ENCODE results near the gene IPO4. TPM values are rescaled to one million over a fixed set of nuclear protein-coding genes. Genes with fewer than 3 reads are reported as not detected.
A peak's percentile ranks its signal among the peaks of the same experiment; 100 is the strongest.

Gene IPO4
- total and polyA plus RNA-seq, 2 of the 13 experiments (the other 11 are each of a cell fraction or from before 2014, with no cell fraction given), result 39.0 to 179 TPM

- TF ChIP-seq REST (IDR thresholded peaks at IDR 0.05; ENCODE audit: borderline replicate concordance in 1 of 2, low read depth in 1 of 2, low read length in 2 of 2) (peak in 1 of 2 experiments; percentile 26; a peak in 1 of 4 replicates), ZNF839 (CRISPR knock-in tag; IDR thresholded peaks at IDR 0.05; ENCODE audit: borderline replicate concordance) (peak; percentile 39), NFRKB (IDR thresholded peaks at IDR 0.05) (no peak), ZNF597 (CRISPR knock-in tag; IDR thresholded peaks at IDR 0.05) (no peak; the same call in 1 of the 2 replicates), ZNF207 (IDR thresholded peaks at IDR 0.05; ENCODE audit: borderline replicate concordance) (no peak), FOXM1 (CRISPR knock-in tag; IDR thresholded peaks at IDR 0.05) (peak; percentile 30; the same call in 1 of the 2 replicates), KLF16 (CRISPR knock-in tag; IDR thresholded peaks at IDR 0.05) (peak in 1 of 2 experiments; percentile 93; a peak in 2 of 4 replicates), ZNF256 (CRISPR knock-in tag; conservative IDR thresholded peaks at IDR 0.05) (peak; percentile 43; the same call in 1 of the 2 replicates), TOPORS (CRISPR knock-in tag; IDR thresholded peaks at IDR 0.05) (no peak), NPAS2 (CRISPR knock-in tag; IDR thresholded peaks at IDR 0.05; ENCODE audit: borderline replicate concordance) (no peak), CENPBD1 (CRISPR knock-in tag; IDR thresholded peaks at IDR 0.05; ENCODE audit: borderline replicate concordance, low read depth) (no peak), ZFYVE20 (CRISPR knock-in tag; IDR thresholded peaks at IDR 0.05; ENCODE audit: borderline replicate concordance, low read depth) (no peak), MBD4 (IDR thresholded peaks at IDR 0.05; ENCODE audit: borderline replicate concordance, low read length) (no peak), ZNF770 (CRISPR knock-in tag; IDR thresholded peaks at IDR 0.05) (no peak), ZNF225 (CRISPR knock-in tag; IDR thresholded peaks at IDR 0.05) (peak; percentile 73), ZBTB26 (CRISPR knock-in tag; IDR thresholded peaks at IDR 0.05; ENCODE audit: borderline replicate concordance) (peak; percentile 36; the same call in 1 of the 2 replicates), GABPA (IDR thresholded peaks at IDR 0.05; ENCODE audit: low read depth, low read length) (no peak), GABPA (CRISPR knock-in tag; IDR thresholded peaks at IDR 0.05; ENCODE audit: low read depth) (no peak), CENPT (CRISPR knock-in tag; IDR thresholded peaks at IDR 0.05; ENCODE audit: low read depth) (no peak; the same call in 1 of the 2 replicates), ELF4 (CRISPR knock-in tag; IDR thresholded peaks at IDR 0.05; ENCODE audit: borderline replicate concordance) (peak; percentile 57; the same call in 1 of the 2 replicates)
Measured at GRCh38 chr14:24135834-24136683, 52.6 kb downstream of the IPO4 start, which contains the start of gene PSME1 (continued).

Measured in HepG2 (cell line).